GM19035 (cell line): ENCODE data around the gene FADS2.

ENCODE experiments used
- ATAC-seq: cut with Tn5 transposase; IDR thresholded peaks from one replicate; pipeline ENCODE4 v1.9.1; 2021; ENCODE audit not compliant: unreplicated experiment

Gene FADS2

GRCh38 chr11:61904539-61905048 lies 76.5 kb downstream of the FADS2 start:
- ATAC-seq, result no peak

GRCh38 chr11:61905067-61905696 lies 77.1 kb downstream of the FADS2 start:
- no peak for ATAC-seq

GRCh38 chr11:61905801-61906521 lies 77.9 kb downstream of the FADS2 start:
- no peak for ATAC-seq

GRCh38 chr11:61906522-61906909 lies 78.4 kb downstream of the FADS2 start:
- no peak for ATAC-seq

- no peak for ATAC-seq
Measured at GRCh38 chr11:61907282-61907681, 79.2 kb downstream of the FADS2 start.

GRCh38 chr11:61907871-61908729 lies 80.0 kb downstream of the FADS2 start:
- ATAC-seq, result no peak

GRCh38 chr11:61908730-61909316 lies 80.7 kb downstream of the FADS2 start:
- ATAC-seq, result no peak

- no peak for ATAC-seq
Measured at GRCh38 chr11:61910187-61911127, 82.4 kb downstream of the FADS2 start.

- no peak for ATAC-seq
Measured at GRCh38 chr11:61911128-61911700, 83.1 kb downstream of the FADS2 start.

- ATAC-seq, result no peak
Measured at GRCh38 chr11:61911701-61912529, 83.8 kb downstream of the FADS2 start.

GRCh38 chr11:61912530-61912898 lies 84.4 kb downstream of the FADS2 start:
- no peak for ATAC-seq

GRCh38 chr11:61912991-61913698 lies 85.0 kb downstream of the FADS2 start:
- no peak for ATAC-seq

GRCh38 chr11:61913699-61914395 lies 85.7 kb downstream of the FADS2 start:
- ATAC-seq, result no peak

GRCh38 chr11:61914471-61915171 lies 86.5 kb downstream of the FADS2 start:
- ATAC-seq, result no peak

GRCh38 chr11:61916737-61917333 lies 88.7 kb downstream of the FADS2 start:
- no peak for ATAC-seq
